ENCODE measurements around the gene RNASE11.

Gene RNASE11

GRCh38 chr14:20539906-20540305 is 47.9 kb downstream of the RNASE11 start (continued):
- no peak for TF ChIP-seq OVOL3 (tag by site-specific recombination; IDR thresholded peaks at IDR 0.05)

All from HEK293 (cell line).